GM13976 (cell line): ENCODE measurements around the gene LENG1.
A peak's percentile ranks its signal among the peaks of the same experiment; 100 is the strongest.

Experiments used
- DNase-seq: peaks from one replicate; pipeline ENCODE4 v3.0.0; 2012; ENCODE audit warnings: low spot score
- CTCF ChIP-seq: IDR thresholded peaks from 2 replicates; pipeline ENCODE4 v1.5.1; 2012; ENCODE audit warnings: borderline replicate concordance, mild to moderate bottlenecking; ENCODE audit not compliant: insufficient read depth; ENCODE audit errors: extremely low read depth, missing control alignments, control extremely low read depth
- in situ Hi-C: fragments of 300-500 bp; cut with MboI; formaldehyde crosslinking; loops from one replicate; pipeline ENCODE4 v1.12.0; 2022; ENCODE audit warnings: low sequenced_read_pairs, mixed read lengths, inconsistent platforms; ENCODE audit not compliant: unreplicated experiment

LENG1 gene

GRCh38 chr19:54125713-54126112 lies 33.8 kb downstream of the LENG1 start:
- in situ Hi-C loops: no loop called here
- no peak for DNase-seq
- no peak for TF ChIP-seq CTCF

- no peak for TF ChIP-seq CTCF
- in situ Hi-C loops: no loop called here
- no peak for DNase-seq
These were observed 35.1 kb downstream of the LENG1 start for GRCh38 chr19:54124393-54124792.

GRCh38 chr19:54123682-54124081 lies 35.8 kb downstream of the LENG1 start:
- in situ Hi-C loops: no loop called here
- DNase-seq: no peak
- no peak for TF ChIP-seq CTCF

GRCh38 chr19:54121259-54121658 lies 38.3 kb downstream of the LENG1 start:
- DNase-seq: no peak
- no peak for TF ChIP-seq CTCF
- in situ Hi-C loops: no loop called here

GRCh38 chr19:54115109-54116063 lies 44.1 kb downstream of the LENG1 start, which contains the start of the genes PRPF31 and TFPT:
Gene PRPF31 (plus strand): TSS chr19:54115754. CDS start chr19:54118279, 2,525 bp downstream.
Gene TFPT (minus strand): TSS chr19:54115657. CDS start chr19:54115269, 388 bp downstream.
- no peak for TF ChIP-seq CTCF
- in situ Hi-C loops: no loop called here
- DNase-seq: peak; percentile 97

GRCh38 chr19:54114340-54115108 lies 45.0 kb downstream of the LENG1 start:
- no peak for TF ChIP-seq CTCF
- in situ Hi-C loops: no loop called here
- peak; percentile 80 for DNase-seq
